Mucosa of descending colon (tissue), 3 donors: ENCODE results near the gene BCL2L15. TPM values are rescaled to one million over a fixed set of nuclear protein-coding genes. Genes with fewer than 3 reads are reported as not detected.

Experiments used
- ATAC-seq: fragments of 200-7000 bp; cut with Tn5 transposase; one replicate; pipeline ENCODE4 v1.9.1; 2020; ENCODE audit warnings: mild to moderate bottlenecking, moderate library complexity
- DNase-seq, 3 donors: peaks; one replicate each; pipeline ENCODE4 v3.0.0-alpha.2; 2020
- H3K36me3 ChIP-seq: fragments of 200-600 bp; one replicate; pipeline ENCODE4 v1.8.0; 2021; ENCODE audit warnings: low read depth, mild to moderate bottlenecking
- H3K4me1 ChIP-seq: fragments of 200-600 bp; one replicate; pipeline ENCODE4 v1.8.0; 2021; ENCODE audit warnings: low read depth, mild to moderate bottlenecking
- H3K4me3 ChIP-seq: fragments of 200-600 bp; one replicate; pipeline ENCODE4 v1.8.0; 2021; ENCODE audit warnings: mild to moderate bottlenecking
- H3K9me3 ChIP-seq: fragments of 200-600 bp; one replicate; pipeline ENCODE4 v1.8.0; 2021; ENCODE audit warnings: mild to moderate bottlenecking
- intact Hi-C, 2 donors: fragments of 100-400 bp; cut with DNase I in 1 of 2; cut with micrococcal nuclease in 1 of 2; formaldehyde crosslinking; loops; one replicate each; pipeline versions ENCODE4 v1.11.0 to v1.11.1; 2022; cut with DNase I, micrococcal nuclease
- total RNA-seq, 3 donors: library from RNA; stranded (reverse); fragmentation: NEBNext Ultra II Directional in 2 of 3; extraction: Animal tissue kit (Norgen Biotek cat#: 25700) in 2 of 3; gene quantifications; one replicate each; pipeline versions ENCODE4 v1.2.1 to v1.2.4, GENCODE V29; 2021 to 2023
- TF ChIP-seq, protein P1 (sequence below): fragments of 200-600 bp; IDR thresholded peaks from one replicate; pipeline ENCODE4 v1.8.0; 2022; ENCODE audit warnings: antibody characterized with exemption, mild to moderate bottlenecking
- donor health status: DM: no; HTN: no; CAD: no; lungs with moderate emphysema.
- donor health status: DM: no; HTN: no; CAD: no.
- donor health status: DM: no; HTN: yes; CAD: no.

BCL2L15 gene
- total RNA-seq, 3 donors from 2014 or later: 72.4 to 197 (median 153) TPM

DNA sequence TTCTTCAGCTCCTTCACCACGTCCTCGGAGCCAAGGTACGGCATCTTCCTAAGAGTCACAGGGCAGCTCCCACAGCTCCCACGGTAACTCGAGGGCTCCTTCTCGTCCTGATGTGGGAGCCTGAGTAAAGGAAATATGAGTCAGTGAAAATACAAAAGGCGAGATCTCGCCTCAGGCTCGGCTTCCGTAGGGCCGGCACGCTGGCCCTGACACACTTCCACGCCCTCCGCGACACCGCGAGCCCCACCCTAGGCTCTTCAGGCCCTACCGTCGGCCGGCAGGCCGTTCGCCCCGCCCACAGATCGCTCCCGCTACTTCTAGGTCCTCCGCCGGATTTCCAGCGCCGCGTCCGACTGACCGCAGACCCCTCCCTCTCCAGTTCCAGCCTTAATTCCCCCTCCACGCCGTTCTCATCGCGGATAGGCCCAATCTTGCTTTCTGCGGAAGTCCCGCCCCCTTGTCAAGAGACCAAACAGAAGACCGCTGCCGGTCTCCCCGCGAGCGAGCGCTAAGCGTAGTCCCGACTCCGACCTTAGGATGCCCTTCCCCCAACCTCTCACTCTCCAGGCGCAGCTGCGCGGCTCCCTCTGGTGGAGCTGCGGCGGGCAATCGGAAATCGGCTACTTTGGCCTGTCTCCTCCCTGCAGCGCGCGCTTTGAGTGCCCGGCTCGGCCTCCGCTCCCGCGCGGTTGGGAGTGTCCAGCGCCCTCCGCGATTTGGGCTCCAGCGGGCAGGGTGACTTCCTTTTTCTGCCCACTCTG is 17.5 kb upstream of the BCL2L15 start, which contains the start of the genes AP4B1 and DCLRE1B:
Gene AP4B1, minus strand, starts transcription at position 126 of the 761 bp plus-strand sequence. Its CDS starts 82 bp downstream, at position 44.
Gene DCLRE1B, plus strand, starts transcription at position 653 of the 761 bp plus-strand sequence. CDS start 261 bp downstream, outside the sequence.
- no peaks in the 10 kb centered on the region for H3K9me3 ChIP-seq
- DNase-seq (peak; percentile 98 to 100 (median 98)), ATAC-seq (peak; percentile 93)
- intact Hi-C loops: no loop called here
- TF ChIP-seq, protein P1, sequence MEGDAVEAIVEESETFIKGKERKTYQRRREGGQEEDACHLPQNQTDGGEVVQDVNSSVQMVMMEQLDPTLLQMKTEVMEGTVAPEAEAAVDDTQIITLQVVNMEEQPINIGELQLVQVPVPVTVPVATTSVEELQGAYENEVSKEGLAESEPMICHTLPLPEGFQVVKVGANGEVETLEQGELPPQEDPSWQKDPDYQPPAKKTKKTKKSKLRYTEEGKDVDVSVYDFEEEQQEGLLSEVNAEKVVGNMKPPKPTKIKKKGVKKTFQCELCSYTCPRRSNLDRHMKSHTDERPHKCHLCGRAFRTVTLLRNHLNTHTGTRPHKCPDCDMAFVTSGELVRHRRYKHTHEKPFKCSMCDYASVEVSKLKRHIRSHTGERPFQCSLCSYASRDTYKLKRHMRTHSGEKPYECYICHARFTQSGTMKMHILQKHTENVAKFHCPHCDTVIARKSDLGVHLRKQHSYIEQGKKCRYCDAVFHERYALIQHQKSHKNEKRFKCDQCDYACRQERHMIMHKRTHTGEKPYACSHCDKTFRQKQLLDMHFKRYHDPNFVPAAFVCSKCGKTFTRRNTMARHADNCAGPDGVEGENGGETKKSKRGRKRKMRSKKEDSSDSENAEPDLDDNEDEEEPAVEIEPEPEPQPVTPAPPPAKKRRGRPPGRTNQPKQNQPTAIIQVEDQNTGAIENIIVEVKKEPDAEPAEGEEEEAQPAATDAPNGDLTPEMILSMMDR: peak; percentile 46
- peaks cover 49% of the 10 kb centered on the region for H3K4me1 ChIP-seq
- H3K36me3 ChIP-seq: peaks cover 8% of the 10 kb centered on the region
- H3K4me3 ChIP-seq: peak within 1 kb of the TSS; percentile 54

DNA sequence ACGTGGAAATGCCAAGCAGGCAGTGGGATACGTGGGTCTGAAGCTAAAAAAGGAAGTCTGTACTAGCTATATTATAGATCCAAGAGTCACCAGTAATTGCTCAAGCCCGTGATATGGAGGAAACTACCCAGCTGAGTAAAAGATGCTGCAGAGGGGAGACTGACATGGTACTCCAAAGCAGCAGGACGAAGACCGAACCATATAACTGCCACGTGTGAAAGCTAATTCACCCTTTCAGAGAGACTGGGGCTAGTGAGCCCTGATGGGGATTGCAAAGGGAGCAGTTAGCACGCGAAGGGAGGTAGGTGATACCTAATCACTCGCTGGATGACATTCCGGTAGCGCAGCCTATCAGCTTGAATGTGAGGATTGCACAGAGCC is 16.9 kb upstream of the BCL2L15 start:
- H3K9me3 ChIP-seq: no peaks in the 10 kb centered on the region
- intact Hi-C loops: no loop called here
- H3K36me3 ChIP-seq: peaks cover 8% of the 10 kb centered on the region
- H3K4me1 ChIP-seq: peaks cover 49% of the 10 kb centered on the region
- DNase-seq (no peak), ATAC-seq (no peak)
- TF ChIP-seq, protein P1: no peak
- H3K4me3 ChIP-seq: peak overlapping the region; percentile 54

DNA sequence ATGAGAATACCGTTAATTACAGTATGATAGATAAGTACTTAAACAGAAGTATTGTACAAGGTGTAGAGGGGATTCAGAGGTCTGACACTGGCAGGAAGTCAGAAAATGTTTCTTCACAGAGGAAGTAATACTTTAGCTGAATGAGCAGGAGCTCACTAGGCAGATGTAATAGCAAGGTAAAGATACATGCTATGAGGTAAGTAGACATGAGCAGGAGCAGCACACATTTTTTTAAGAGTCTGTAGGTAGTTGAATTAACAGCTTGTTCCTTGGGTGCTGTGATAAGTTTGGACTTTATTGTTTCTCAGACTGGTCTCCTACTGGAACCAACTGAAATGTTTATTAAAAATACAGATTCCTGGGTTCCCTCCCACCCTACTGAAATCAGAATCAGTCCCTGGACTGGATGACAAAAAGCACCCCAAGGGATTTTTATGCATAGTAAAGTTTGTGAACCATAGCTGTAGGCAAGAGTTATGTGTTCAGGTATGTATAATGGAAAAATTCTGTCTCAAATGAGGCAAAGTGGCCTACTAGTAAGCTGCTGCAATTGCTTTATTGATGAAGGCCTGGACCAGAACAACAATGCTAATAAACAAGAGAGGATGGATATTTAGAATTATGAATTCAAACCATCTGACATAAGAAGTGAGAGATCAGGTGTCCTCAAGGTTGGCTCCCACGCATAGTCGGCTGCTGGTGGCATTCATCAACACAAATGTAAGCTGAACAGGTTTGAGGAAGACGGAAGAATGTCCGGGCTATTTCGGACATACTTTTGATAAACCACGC is 16.3 kb upstream of the BCL2L15 start:
- DNase-seq (peak in 1 of 3 donors; percentile 39), ATAC-seq (no peak)
- H3K36me3 ChIP-seq: peaks cover 8% of the 10 kb centered on the region
- intact Hi-C loops: no loop called here
- TF ChIP-seq, protein P1: no peak
- H3K9me3 ChIP-seq: no peaks in the 10 kb centered on the region
- peak overlapping the region; percentile 54 for H3K4me3 ChIP-seq
- peaks cover 49% of the 10 kb centered on the region for H3K4me1 ChIP-seq

DNA sequence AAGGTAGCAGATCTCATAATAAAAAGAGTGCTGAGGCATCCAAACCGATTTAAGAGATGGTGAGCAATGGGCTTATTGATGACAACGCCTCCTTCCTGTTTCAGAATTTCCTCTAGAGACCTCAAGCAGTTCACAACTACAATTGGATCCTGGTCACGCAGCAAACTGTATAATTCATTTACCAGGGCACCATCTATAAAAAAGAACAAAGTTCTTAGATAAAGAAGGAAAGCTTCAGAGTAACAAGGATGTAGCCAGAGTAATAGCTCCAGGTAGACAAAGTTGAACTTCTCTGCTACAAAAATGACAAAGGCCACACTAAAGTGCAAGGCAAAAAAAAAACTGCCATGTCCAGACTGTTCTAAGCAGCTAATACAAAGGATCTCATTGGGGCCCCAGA is 13.8 kb upstream of the BCL2L15 start:
- Histone ChIP-seq H3K9me3 (no peaks in the 10 kb centered on the region), H3K4me3 (no peak overlapping the region), H3K4me1 (peaks cover 48% of the 10 kb centered on the region), H3K36me3 (peaks cover 8% of the 10 kb centered on the region)
- ATAC-seq (peak; percentile 20), DNase-seq (no peak)
- intact Hi-C loops: no loop called here
- TF ChIP-seq, protein P1: no peak

DNA sequence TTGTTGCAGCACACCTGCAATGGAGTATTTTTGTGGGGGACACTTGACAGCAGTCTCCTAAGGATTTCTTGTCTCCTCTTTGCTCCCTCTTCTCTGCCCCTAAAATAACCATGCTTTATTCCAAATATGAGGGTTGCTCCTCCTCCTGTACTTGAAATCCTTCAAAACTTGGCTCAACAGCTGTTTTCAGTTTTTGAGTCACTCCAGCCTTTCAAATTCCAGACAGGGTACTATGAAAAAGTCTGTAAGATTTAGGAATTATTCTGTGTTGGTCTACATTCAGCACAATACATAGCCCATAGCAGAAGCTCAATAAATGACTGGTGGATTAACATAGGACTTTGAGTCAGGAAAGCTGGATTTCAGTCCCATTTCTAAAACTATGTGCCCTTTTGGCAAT is 11.7 kb upstream of the BCL2L15 start:
- intact Hi-C loops: loop anchor here in 1 of 2 donors (10.0 kb wide), 1 partner anchor 54 kb away; no protein-coding TSS in a partner anchor
- Histone ChIP-seq H3K4me3 (no peak overlapping the region), H3K9me3 (no peaks in the 10 kb centered on the region), H3K4me1 (peaks cover 35% of the 10 kb centered on the region), H3K36me3 (no peaks in the 10 kb centered on the region)
- DNase-seq: no peak
- TF ChIP-seq, protein P1: no peak
- ATAC-seq: no peak
